NCI-H345 treated with DMSO at 0.1 percent for 48 hours (cell line): ENCODE measurements around the gene ARHGAP15.

Experiments used
- DNase-seq: peaks from one replicate; lab custom pipeline; 2025; ENCODE audit not compliant: unreplicated experiment; lab: John Stamatoyannopoulos, UW

The ARHGAP15 gene

GRCh38 chr2:143392358-143392757 lies 263.1 kb downstream of the ARHGAP15 start:
- DNase-seq, result no peak

GRCh38 chr2:143394062-143394461 lies 264.8 kb downstream of the ARHGAP15 start:
- DNase-seq, result no peak

GRCh38 chr2:143397884-143398614 lies 268.8 kb downstream of the ARHGAP15 start:
- DNase-seq, result no peak

- no peak for DNase-seq
Observed at GRCh38 chr2:143398781-143399180, 269.6 kb downstream of the ARHGAP15 start.

- no peak for DNase-seq
Observed at GRCh38 chr2:143399631-143400069, 270.4 kb downstream of the ARHGAP15 start.

- no peak for DNase-seq
Observed at GRCh38 chr2:143401861-143402260, 272.6 kb downstream of the ARHGAP15 start.

- DNase-seq, result no peak
Observed at GRCh38 chr2:143402451-143402850, 273.2 kb downstream of the ARHGAP15 start.

- no peak for DNase-seq
Observed at GRCh38 chr2:143410082-143410897, 281.1 kb downstream of the ARHGAP15 start.

GRCh38 chr2:143415571-143415970 lies 286.4 kb downstream of the ARHGAP15 start:
- no peak for DNase-seq

- no peak for DNase-seq
Observed at GRCh38 chr2:143417428-143417827, 288.2 kb downstream of the ARHGAP15 start.

GRCh38 chr2:143420313-143420712 lies 291.1 kb downstream of the ARHGAP15 start:
- no peak for DNase-seq

GRCh38 chr2:143422681-143423080 lies 293.5 kb downstream of the ARHGAP15 start:
- DNase-seq, result no peak

GRCh38 chr2:143425896-143426295 lies 296.7 kb downstream of the ARHGAP15 start:
- DNase-seq, result no peak

GRCh38 chr2:143426296-143426695 lies 297.1 kb downstream of the ARHGAP15 start:
- DNase-seq, result no peak

- DNase-seq, result no peak
Observed at GRCh38 chr2:143428700-143429099, 299.5 kb downstream of the ARHGAP15 start.

GRCh38 chr2:143429932-143430679 lies 300.9 kb downstream of the ARHGAP15 start:
- DNase-seq, result no peak

GRCh38 chr2:143431316-143431715 lies 302.1 kb downstream of the ARHGAP15 start:
- DNase-seq, result no peak

GRCh38 chr2:143433251-143433650 lies 304.0 kb downstream of the ARHGAP15 start:
- DNase-seq, result no peak

GRCh38 chr2:143433840-143434239 lies 304.6 kb downstream of the ARHGAP15 start:
- no peak for DNase-seq

- DNase-seq, result no peak
Observed at GRCh38 chr2:143434445-143434844, 305.2 kb downstream of the ARHGAP15 start.

GRCh38 chr2:143435131-143435530 lies 305.9 kb downstream of the ARHGAP15 start:
- no peak for DNase-seq

GRCh38 chr2:143436951-143437350 lies 307.7 kb downstream of the ARHGAP15 start:
- DNase-seq, result no peak
